CD4-positive, alpha-beta T cell treated with Interleukin-4 for 4 hours (primary cell): ENCODE measurements around the gene CHN2.
"Not testable (repeated sequence)": the region's sequence is repeated elsewhere in the genome, so short reads cannot be mapped to it uniquely, and the experiment has no call there.

Source experiments
- DNase-seq: peaks from one replicate; pipeline ENCODE4 v3.0.0-alpha.2; 2020

CHN2 gene

DNA sequence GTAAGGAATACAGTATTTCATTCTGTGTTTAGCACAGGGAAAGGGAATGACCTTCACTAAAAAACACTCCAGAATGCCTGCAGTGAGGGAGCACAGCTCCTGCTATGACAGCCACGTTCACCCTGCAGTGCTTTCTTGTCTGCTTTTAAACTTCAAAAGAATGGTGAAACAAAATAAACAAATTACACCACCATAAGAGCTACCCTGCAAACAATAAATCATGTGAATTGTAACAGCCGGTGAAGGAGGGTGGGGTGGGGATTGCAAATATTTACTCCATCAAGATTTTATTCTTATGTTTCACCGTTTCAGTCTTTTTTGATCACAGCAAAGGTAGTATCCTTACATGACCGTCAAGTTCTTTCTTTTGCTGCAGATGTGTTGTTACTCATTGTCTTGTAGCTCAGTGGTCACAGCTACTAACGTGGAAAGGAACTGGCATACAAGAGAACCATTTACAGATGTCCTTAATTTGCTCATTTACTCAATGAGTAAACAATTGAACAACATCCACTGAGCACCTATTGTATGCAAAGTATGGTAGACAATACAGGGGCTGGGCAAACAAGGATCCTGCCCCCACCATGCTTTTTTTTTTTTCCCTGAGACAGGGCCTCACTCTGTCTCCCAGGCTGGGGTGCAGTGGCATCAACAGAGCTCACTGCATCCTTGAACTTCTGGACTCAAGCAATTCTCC is 4.1 kb upstream of the CHN2 start:
- DNase-seq: no peak

GRCh38 chr7:29192323-29192722 is 2.3 kb upstream of the CHN2 start:
- DNase-seq: no peak

DNA sequence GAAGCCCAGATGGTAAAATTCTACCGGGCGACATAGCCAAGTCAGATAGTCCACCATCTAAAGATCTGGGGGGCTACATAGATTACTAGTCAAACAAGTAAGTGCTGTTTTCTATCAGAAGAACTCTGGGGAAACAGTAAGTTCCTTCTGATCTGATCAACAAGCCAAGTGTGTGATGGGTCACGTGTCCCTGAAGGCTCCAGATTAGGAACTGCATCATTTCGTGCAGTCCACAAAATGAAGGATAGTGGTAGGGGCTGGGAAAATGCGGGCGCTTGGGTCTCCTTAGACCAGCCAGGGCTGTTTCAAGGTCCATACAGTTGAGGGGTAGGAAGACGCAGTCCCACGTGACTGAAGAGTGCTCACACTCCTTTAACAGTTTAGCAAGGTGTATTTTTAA is 1.8 kb upstream of the CHN2 start:
- DNase-seq: no peak

- no peak for DNase-seq
These were observed 1.0 kb upstream of the CHN2 start for GRCh38 chr7:29193316-29194205.

- DNase-seq: no peak
These were observed 375 bp upstream of the CHN2 start for GRCh38 chr7:29194206-29194593.

- peak; percentile 62 for DNase-seq
These were observed 1.6 kb downstream of the CHN2 start for GRCh38 chr7:29196191-29196590.

GRCh38 chr7:29196971-29197595 is 2.5 kb downstream of the CHN2 start:
- peak; percentile 42 for DNase-seq

GRCh38 chr7:29197916-29198315 is 3.3 kb downstream of the CHN2 start:
- no peak for DNase-seq

- DNase-seq: no peak
These were observed 5.2 kb downstream of the CHN2 start for GRCh38 chr7:29199776-29200175.

DNA sequence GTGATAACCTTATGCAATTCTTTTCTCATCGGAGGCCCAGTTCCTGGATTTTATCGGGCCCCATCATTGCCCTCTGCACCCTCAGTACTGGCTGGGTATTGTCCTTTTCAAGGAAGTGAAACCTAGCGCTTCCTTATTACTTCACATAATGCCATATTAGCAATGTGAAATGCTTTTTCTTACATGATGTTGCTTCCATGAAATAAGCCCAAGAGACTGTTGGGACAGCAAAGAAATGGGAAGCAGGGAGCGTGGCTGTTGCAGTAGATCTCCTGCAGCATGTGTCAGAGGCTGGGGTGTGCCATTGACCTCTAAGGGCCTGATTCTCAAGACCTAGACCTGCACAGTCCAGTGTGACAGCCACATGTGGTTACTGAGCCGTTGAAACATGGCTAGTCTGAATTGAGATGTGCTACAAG is 8.1 kb downstream of the CHN2 start:
- no peak for DNase-seq

GRCh38 chr7:29204491-29205272 is 10.1 kb downstream of the CHN2 start:
- DNase-seq: no peak

GRCh38 chr7:29207162-29207801 is 12.7 kb downstream of the CHN2 start:
- no peak for DNase-seq

DNA sequence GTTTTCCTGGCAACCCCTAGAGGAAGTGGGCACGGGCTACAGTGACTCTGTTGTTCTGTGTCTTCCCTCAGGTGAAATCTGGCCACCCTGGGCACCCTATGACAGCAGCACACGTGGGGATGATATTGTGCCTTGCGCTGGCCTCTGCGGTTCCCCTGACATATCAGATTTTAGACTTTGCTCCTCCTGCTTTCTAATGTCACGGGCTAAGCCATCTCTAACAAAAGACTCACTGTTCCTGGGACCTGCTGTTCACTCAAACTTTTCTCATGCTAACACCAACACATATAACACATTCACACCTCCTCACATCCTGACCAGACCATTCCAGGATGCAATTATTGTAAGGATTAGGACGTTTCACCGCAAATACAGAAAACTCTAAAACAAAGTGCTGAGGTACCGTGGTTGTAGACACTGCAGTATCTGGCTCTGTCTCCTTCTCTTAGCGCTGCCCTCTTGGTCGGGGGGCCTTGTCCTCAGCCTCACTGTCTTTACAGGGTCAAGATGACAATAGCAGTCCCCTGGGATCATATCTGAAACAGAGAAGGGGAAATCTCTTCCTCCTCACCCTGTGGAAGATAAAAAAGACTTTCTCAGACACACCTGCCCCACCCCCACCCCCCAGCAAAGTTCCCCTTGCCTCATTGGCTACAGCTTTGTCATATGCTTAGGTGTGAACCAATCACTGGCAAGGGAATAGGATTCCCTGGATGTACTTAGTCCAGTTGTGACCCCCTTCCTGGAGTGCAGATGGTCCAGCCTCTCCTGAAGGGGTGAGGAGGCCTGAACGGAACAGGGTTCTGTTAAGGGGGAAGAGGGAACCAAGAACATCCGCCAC is 14.1 kb downstream of the CHN2 start:
- DNase-seq: no peak

GRCh38 chr7:29209745-29210144 is 15.2 kb downstream of the CHN2 start:
- DNase-seq: no peak

GRCh38 chr7:29212736-29213135 is 18.2 kb downstream of the CHN2 start:
- DNase-seq: not testable (repeated sequence)

- DNase-seq: no peak
These were observed 19.5 kb downstream of the CHN2 start for GRCh38 chr7:29214056-29214455.

DNA sequence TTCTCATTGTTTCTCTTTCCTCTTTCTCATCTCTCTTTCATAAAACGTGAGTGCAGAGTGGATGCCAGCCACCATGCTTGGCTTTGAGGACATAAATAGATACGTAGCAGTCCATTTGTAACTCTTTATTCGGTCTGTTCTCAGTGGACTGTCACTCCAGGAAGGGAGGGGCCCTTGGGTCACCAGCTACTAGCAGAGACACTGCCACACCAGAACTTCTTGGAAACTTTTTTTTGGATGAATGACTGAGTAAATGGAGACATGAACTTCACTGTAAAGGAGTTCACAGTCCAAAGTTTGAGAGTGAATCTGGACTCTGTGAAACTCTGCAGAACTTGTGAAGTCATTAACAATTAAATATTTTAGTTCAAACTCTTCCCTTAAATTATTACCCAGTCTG is 20.2 kb downstream of the CHN2 start:
- DNase-seq: no peak

GRCh38 chr7:29216128-29216527 is 21.6 kb downstream of the CHN2 start:
- DNase-seq: no peak

- DNase-seq: no peak
These were observed 22.5 kb downstream of the CHN2 start for GRCh38 chr7:29217113-29217512.

- DNase-seq: no peak
These were observed 30.2 kb downstream of the CHN2 start for GRCh38 chr7:29224726-29225125.

DNA sequence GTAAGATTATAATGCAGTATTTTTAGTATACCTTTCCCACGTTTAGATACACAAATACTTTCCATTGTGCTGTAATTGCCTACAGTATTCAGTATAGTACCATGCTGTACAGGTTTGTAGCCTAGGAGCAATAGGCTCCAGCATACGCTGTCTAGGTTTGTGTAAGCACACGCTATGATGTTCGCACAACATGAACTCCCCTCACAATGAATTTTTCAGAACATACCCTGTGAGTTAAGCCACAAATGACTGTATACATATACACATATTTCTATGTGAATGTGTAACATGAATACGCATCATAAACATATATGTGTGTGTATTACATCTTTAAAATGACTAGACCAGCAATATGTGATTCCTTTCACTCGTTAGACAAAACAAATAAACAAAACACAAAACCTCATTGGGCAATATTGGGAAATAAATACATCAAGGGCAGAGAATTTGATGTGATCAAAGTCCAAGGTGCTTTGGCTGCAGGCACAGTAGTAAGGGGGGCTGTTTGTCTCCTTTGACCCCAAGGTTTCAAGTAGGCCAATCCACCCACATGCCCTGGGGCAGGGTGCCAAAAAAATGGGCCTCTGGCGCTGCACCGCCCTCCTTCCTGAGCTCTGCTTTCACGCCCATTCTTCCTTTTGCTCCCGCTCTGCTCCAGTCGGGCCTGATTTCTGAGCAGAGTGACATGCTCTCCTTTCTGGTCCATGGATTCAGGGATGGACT is 33.9 kb downstream of the CHN2 start:
- DNase-seq: no peak
